ENCODE data around the gene MYL4. TPM values are rescaled to one million over a fixed set of nuclear protein-coding genes. Genes with fewer than 3 reads are reported as not detected.
A peak's percentile ranks its signal among the peaks of the same experiment; 100 is the strongest.
"Not testable (repeated sequence)": the region's sequence is repeated elsewhere in the genome, so short reads cannot be mapped to it uniquely, and the experiment has no call there.

MYL4 gene
- polyA plus RNA-seq, 3 donors from 2014 or later, result 0.39 TPM; not detected in 2

DNA sequence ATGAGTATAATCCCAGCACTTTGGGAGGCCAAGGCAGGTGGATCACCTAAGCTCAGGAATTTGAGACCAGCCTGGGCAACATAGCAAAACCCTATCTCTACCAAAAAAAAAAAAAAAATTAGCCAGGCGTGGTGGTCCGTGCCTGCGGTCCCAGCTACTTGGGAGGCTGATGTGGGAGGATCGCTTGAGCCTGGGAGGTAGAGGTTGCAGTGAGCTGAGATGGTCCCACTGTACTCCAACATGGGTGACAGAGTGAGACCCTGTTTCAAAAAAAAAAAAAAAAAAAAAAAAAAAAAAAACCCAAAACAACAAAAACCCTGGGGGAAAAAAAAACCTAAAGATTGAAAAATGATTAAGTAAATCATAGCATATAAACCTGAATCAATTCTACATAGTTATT, 28.2 kb upstream of the MYL4 start:
- H3K36me3 Mint-ChIP-seq, result peaks cover 8 to 12% (median 10%) of the 10 kb centered on the region in 3 donors
- not testable (repeated sequence) for DNase-seq

DNA sequence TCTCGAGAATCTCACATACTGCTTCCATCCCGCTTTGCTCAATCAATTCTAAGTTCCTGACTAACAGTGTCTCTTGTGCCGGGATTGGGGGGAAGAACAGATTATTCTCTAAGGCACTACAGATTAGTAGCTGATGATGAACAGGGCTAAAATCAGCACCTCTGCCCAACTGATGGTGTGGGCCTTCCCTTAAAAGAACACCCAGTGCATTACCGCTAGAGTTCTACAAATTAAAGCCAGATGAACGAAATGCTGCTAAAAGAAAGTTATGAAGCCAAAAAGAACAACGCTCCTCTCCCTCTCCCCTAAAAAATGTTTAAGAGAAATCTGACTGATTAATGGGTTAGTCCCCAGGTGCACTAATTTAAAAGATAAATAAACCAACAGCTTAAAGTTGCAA, 24.5 kb upstream of the MYL4 start:
- Mint-ChIP-seq H3K36me3 (peaks cover 6 to 10% (median 7%) of the 10 kb centered on the region in 3 donors), H3K4me3 (no peak overlapping the region), H3K27me3 (ENCODE audit: low read depth in 3 of 3) (peaks cover 4 to 6% (median 5%) of the 10 kb centered on the region in 3 donors), H3K4me1 (peaks cover 55 to 89% of the 10 kb centered on the region in 2 donors), H3K27ac (peak overlapping the region in 1 of 6 donors; percentile 22), H3K9me3 (no peaks in the 10 kb centered on the region)
- DNase-seq, result no peak

More for the DNA sequence above, 28.2 kb upstream of the MYL4 start:
- not testable (repeated sequence) for H3K27ac Mint-ChIP-seq; H3K9me3 Mint-ChIP-seq; H3K27me3 Mint-ChIP-seq (ENCODE audit: low read depth in 3 of 3); H3K4me3 Mint-ChIP-seq
- H3K4me1 Mint-ChIP-seq, result peaks cover 44 to 76% of the 10 kb centered on the region in 2 donors

DNA sequence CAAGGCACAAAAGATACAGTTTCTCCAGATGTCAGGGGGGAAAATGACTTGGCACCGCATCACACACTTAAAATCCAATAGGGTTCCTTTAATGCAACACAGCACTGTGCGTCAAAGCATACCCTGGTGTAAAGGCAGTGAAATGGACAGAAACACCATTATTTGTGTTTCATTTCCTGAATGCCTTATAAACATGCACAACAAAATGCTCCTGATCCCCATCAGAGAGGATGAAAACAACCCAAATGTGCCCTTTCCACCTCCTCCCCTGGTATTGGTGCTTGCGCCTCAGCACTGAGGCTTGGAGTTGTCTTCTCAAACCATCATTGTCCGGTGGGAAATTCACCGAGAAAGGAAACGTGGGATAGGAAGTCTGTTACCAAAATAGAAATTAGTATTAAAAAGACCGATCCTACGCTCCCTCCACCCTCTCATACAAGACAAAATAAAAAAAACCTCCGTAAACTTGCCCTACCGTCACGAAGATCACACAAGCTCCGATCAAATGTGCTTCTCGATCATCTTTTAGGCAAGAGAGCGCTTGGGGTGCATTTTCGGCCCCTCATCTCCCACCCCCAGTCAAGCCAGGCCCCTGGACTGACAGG, 20.8 kb upstream of the MYL4 start:
- peak; percentile 9 to 22 (median 17) for DNase-seq
- peaks cover 53 to 88% of the 10 kb centered on the region in 2 donors for H3K4me1 Mint-ChIP-seq
- peaks cover 0 to 4% (median 0%) of the 10 kb centered on the region in 3 donors for H3K36me3 Mint-ChIP-seq
- H3K9me3 Mint-ChIP-seq, result no peaks in the 10 kb centered on the region
- H3K27ac Mint-ChIP-seq, result peak overlapping the region; percentile 92 to 99 (median 98)
- H3K27me3 Mint-ChIP-seq (ENCODE audit: low read depth in 3 of 3), result peaks cover 4 to 7% (median 5%) of the 10 kb centered on the region in 3 donors
- peak overlapping the region; percentile 93 to 98 (median 95) for H3K4me3 Mint-ChIP-seq

DNA sequence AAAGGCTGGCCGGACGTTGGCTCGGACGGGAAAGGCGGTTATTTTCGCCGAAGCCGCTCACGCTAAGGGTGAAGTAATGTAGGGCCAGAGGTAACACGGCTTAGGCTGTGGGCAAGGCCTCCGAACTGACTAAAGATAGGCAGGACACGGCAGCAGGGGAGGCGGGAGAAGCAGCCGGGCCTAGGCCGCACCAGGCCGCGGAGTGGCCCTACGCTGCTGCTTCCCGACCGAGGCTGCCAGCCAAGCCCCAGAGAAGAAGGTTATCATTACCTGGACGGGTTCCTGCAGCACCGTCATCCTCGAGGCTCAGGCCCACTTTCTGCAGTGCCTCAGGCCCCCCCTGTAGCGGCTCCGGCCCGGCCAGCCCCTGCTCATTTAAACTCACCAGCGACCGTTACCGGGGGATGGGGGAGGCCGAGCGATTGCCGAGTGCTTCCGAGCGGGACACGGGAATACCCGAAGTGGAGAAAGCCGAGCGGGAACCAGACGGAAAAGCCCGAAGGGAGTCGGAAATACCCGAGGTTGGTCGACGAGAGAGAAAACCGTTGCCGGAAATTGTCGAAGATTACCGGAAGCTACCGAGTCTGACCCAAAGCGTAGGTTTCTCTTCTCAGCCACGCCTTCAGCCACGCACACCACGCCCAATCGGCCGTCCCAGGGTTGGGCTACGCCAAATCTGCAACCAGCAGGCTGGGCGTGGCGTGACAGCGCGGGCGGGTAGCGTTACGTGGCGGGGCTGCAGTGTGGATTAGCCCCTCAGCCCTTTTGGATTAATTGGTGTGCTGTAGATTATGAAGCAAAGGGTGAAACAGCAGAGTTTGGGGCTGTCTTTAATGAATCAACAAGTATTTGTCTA, 20.0 kb upstream of the MYL4 start, which contains the start of gene CDC27:
TSS of gene CDC27 (minus strand) at position 420 of the 856 bp plus-strand sequence. CDS start at position 297, 123 bp downstream.
- H3K27me3 Mint-ChIP-seq (ENCODE audit: low read depth in 3 of 3), result peaks cover 5 to 7% (median 7%) of the 10 kb centered on the region in 3 donors
- peak within 1 kb of the TSS; percentile 93 to 98 (median 95) for H3K4me3 Mint-ChIP-seq
- H3K4me1 Mint-ChIP-seq, result peaks cover 53 to 88% of the 10 kb centered on the region in 2 donors
- peak within 1 kb of the TSS; percentile 92 to 99 (median 98) for H3K27ac Mint-ChIP-seq
- H3K9me3 Mint-ChIP-seq, result no peaks in the 10 kb centered on the region
- DNase-seq, result peak; percentile 100
- peaks cover 0 to 4% (median 0%) of the 10 kb centered on the region in 3 donors for H3K36me3 Mint-ChIP-seq

DNA sequence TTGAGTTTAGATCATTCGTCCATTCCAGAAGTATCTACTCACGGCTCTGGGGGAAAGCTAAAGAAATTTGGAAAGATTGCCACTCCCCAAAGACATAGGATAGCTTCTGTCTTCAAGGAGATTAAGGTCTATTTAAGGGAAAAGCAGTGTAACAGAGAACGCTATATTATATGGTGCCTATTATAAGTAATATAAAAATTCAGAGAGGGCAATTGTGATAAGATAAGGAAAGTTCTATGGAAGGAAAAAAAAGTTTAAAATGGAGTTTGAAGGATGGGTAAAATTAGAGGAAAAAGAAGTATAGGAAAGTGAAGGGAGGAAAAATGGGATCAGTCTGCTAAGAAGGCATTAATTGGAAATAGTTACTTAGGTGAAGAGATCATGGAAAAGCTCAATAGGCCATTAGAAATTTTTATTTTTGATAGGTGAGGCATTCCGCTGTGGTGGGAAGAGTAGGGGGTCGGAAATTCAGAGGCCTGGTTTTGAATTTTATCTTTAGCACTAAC, 19.4 kb upstream of the MYL4 start:
- Mint-ChIP-seq H3K27me3 (ENCODE audit: low read depth in 3 of 3) (peaks cover 5 to 10% (median 7%) of the 10 kb centered on the region in 3 donors), H3K36me3 (peaks cover 0 to 4% (median 0%) of the 10 kb centered on the region in 3 donors), H3K4me3 (peak overlapping the region; percentile 93 to 98 (median 95)), H3K4me1 (peaks cover 47 to 83% of the 10 kb centered on the region in 2 donors), H3K27ac (peak overlapping the region; percentile 92 to 99 (median 98)), H3K9me3 (no peaks in the 10 kb centered on the region)
- DNase-seq, result no peak

DNA sequence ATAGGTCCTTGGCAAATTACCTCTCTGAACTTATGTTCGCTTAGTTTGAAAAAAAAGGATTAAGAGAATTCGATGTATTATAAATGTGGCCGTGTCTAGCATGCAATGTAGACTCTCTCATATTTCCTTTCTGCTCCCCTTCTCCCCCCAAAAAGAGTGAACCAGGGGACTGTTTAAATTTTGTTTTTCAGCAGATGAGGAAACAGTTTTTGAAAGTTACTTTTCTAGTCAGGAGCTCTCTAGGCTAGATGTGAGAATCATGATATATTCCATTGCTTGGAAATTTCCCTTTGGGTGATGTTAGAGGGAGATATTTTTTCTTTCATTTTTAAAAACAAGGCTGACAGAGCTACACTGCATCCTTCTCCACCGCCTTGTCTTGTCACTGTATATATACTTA, 18.9 kb upstream of the MYL4 start:
- H3K4me3 Mint-ChIP-seq, result peak overlapping the region in 2 of 5 donors; percentile 94 to 95
- peaks cover 5 to 11% (median 7%) of the 10 kb centered on the region in 3 donors for H3K27me3 Mint-ChIP-seq (ENCODE audit: low read depth in 3 of 3)
- H3K27ac Mint-ChIP-seq, result peak overlapping the region in 3 of 6 donors; percentile 92 to 99 (median 98)
- no peak for DNase-seq
- H3K4me1 Mint-ChIP-seq, result peaks cover 47 to 79% of the 10 kb centered on the region in 2 donors
- no peaks in the 10 kb centered on the region for H3K9me3 Mint-ChIP-seq
- H3K36me3 Mint-ChIP-seq, result peaks cover 0 to 4% (median 0%) of the 10 kb centered on the region in 3 donors

DNA sequence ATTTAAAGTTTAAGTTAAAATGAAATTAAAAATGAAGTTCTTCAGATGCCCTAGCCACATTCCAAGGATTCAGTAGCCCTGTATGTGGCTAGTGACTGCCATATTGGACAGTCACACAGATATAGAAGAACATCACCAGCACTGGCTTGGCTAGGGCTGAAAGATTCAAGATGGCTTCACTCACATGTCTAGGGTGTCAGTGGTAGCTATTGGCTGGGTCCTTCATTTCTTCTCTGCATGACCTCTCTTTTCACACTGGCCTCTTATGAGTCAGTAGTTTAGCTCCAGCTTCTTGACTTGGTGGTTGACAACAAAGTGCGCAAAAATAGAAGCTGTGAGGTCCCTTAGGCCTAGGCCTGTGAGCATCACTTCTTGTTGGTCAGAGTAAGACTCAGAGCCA, 18.4 kb upstream of the MYL4 start:
- peak overlapping the region in 2 of 5 donors; percentile 11 to 14 for H3K4me3 Mint-ChIP-seq
- H3K27me3 Mint-ChIP-seq (ENCODE audit: low read depth in 3 of 3), result peaks cover 5 to 11% (median 7%) of the 10 kb centered on the region in 3 donors
- H3K9me3 Mint-ChIP-seq, result no peaks in the 10 kb centered on the region
- peaks cover 0 to 4% (median 0%) of the 10 kb centered on the region in 3 donors for H3K36me3 Mint-ChIP-seq
- peak overlapping the region in 3 of 6 donors; percentile 5 to 52 (median 14) for H3K27ac Mint-ChIP-seq
- peaks cover 46 to 74% of the 10 kb centered on the region in 2 donors for H3K4me1 Mint-ChIP-seq
- no peak for DNase-seq

DNA sequence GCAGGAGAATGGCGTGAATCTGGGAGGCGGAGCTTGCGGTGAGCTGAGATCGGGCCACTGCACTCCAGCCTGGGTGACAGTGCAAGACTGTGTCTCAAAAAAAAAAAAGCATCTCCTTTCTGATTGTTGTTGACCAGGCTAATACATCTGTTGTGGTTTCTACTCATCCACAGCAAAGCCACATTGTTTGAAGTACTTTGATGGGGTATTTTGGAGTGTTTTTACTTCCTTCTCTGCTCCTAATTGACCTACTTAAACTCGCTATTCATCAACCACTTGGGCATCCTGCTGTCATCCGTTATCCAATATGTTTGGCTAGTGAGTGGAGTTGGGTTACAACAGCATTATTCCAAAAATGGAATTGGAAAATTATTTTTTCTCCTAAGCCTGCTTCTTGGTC, 16.6 kb upstream of the MYL4 start:
- DNase-seq, result peak; percentile 54 to 57 (median 57)

DNA sequence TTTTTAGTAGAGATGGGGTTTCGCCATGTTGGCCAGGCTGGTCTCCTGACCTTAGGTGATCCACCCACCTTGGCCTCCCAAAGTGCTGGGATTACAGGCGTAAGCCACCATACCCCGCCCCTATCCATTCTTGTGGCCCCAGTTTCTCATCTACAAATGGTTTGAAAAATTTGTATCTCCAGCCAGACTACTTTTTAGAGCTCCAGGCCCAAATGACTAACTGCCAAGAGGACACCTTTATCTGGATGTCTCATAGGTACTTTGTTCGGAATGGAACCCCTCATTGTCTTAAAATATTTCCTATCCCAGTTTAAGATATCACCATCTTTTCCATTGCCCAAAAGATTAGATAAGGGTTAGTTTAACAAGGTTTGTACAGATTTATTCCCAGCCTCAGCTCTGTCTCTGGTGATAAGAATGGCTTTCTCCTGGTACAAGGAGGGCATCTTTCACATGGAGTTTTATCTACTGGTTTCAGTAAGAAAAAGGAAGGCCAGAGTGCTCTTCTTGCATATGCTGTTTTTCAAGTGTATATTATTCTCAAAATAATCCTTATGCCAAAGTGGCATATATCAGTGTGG, 15.1 kb upstream of the MYL4 start:
- H3K27me3 Mint-ChIP-seq (ENCODE audit: low read depth in 3 of 3), result peaks cover 5 to 11% (median 7%) of the 10 kb centered on the region in 3 donors
- H3K4me3 Mint-ChIP-seq, result no peak overlapping the region
- H3K36me3 Mint-ChIP-seq, result no peaks in the 10 kb centered on the region
- peaks cover 24 to 43% of the 10 kb centered on the region in 2 donors for H3K4me1 Mint-ChIP-seq
- DNase-seq, result no peak
- H3K9me3 Mint-ChIP-seq, result no peaks in the 10 kb centered on the region
- peak overlapping the region in 2 of 6 donors; percentile 3 to 6 for H3K27ac Mint-ChIP-seq

More for the DNA sequence above, 16.6 kb upstream of the MYL4 start:
- Mint-ChIP-seq H3K27ac (peak overlapping the region; percentile 18 to 76 (median 36)), H3K4me3 (peak overlapping the region; percentile 3 to 54 (median 45)), H3K36me3 (no peaks in the 10 kb centered on the region), H3K27me3 (ENCODE audit: low read depth in 3 of 3) (peaks cover 5 to 11% (median 7%) of the 10 kb centered on the region in 3 donors), H3K9me3 (no peaks in the 10 kb centered on the region), H3K4me1 (peaks cover 33 to 56% of the 10 kb centered on the region in 2 donors)

DNA sequence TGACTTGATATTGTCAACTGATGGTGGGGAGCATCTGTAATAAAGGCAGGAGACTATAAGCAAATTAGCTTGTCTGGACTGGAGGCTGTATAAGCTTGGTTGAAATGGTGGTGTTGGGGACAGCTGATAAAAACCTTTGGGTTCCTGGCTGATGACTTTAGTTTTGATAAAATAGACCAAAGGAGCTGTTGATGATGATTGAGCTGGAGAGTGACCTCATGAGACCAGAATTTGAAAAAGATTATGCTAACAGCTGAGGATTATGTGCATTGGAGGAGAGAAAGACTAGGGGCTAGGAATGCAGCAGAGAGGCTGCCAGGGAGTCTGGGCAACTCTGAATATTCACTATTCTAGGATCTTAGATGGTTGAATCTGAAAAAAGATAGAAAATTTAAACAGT, 11.3 kb upstream of the MYL4 start:
- H3K9me3 Mint-ChIP-seq, result no peaks in the 10 kb centered on the region
- no peak overlapping the region for H3K27ac Mint-ChIP-seq
- H3K4me1 Mint-ChIP-seq, result peaks cover 8 to 15% of the 10 kb centered on the region in 2 donors
- no peak overlapping the region for H3K4me3 Mint-ChIP-seq
- H3K27me3 Mint-ChIP-seq (ENCODE audit: low read depth in 3 of 3), result peaks cover 0 to 6% (median 5%) of the 10 kb centered on the region in 3 donors
- no peak for DNase-seq
- H3K36me3 Mint-ChIP-seq, result no peaks in the 10 kb centered on the region

DNA sequence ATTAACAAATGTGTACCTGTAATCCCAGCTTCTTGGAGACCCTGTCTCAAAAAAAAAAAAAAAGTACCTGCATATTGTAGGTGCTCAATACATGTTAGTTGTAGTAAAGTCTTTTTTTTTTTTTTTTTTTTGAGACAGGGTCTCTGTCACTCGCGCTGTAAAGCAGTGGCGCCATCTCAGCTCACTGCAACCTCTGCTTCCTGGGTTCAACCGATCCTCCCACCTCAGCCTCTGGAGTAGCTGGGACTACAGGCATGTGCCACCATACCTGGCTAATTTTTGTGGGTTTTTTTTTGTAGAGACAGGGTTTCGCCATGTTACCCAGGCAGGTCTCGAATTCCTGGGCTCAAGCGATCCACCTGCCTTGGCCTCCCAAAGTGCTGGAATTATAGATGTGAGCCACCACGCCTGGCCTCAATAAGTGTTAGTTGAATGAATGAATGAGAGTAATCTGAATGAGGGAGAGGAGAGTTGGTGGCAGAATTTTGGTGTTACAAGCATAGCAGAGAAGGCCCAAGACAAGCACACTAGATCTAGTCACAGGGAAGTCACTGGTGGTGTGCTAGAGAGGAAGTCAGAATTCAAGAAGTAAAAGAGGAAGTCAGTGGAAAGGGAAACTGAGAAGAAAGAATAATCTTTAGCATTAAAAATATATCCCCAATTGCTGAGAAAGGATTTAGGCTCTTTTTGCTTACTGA, 9.4 kb upstream of the MYL4 start:
- no peak overlapping the region for H3K4me3 Mint-ChIP-seq

DNA sequence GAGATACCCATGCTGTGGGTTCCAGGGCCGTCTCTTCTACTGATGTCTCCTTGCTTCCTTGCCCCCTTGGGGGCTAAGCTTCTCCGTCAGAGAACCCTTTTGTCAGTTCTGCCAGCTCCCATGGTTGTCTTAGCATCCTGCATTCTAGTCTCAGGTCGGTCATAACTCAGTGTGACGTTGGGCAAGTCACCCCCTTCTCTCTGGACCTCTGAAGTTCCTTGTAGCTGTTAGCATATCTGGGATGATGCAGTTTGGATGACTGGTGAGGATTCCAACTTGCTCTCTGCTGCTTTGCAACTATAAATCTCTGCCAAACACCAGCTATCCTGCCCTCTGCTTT, 8.9 kb upstream of the MYL4 start:
- Mint-ChIP-seq H3K27ac (peak overlapping the region in 1 of 6 donors; percentile 49), H3K4me1 (peaks cover 19 to 21% of the 10 kb centered on the region in 2 donors)

More for the DNA sequence above, 9.4 kb upstream of the MYL4 start:
- DNase-seq, result no peak
- Mint-ChIP-seq H3K27me3 (ENCODE audit: low read depth in 3 of 3) (peaks cover 0 to 4% (median 2%) of the 10 kb centered on the region in 3 donors), H3K36me3 (no peaks in the 10 kb centered on the region), H3K9me3 (no peaks in the 10 kb centered on the region), H3K4me1 (peaks cover 14 to 16% of the 10 kb centered on the region in 2 donors), H3K27ac (no peak overlapping the region)

DNA sequence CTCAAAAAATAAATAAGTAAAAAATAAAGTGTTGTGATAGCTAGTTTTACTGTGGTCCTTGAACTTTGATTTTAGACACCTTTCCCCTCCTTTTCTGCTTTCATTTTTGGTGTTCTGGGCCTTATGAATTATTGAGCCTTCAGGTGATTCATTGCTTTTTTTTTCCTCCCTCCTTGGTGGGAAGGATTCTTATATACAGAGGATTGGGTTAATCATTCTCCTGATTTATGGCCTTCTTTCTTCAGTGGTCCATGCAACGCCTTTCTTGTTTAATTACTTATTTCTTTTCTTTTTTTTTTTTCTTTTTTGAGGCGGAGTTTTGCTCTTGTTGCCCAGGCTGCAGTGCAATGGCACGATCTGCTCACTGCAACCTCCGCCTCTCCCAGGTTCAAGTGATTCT, 8.0 kb upstream of the MYL4 start:
- Mint-ChIP-seq H3K4me3 (no peak overlapping the region), H3K4me1 (peaks cover 27 to 30% of the 10 kb centered on the region in 2 donors), H3K27ac (peak overlapping the region in 1 of 6 donors; percentile 82), H3K9me3 (no peaks in the 10 kb centered on the region), H3K36me3 (no peaks in the 10 kb centered on the region), H3K27me3 (ENCODE audit: low read depth in 3 of 3) (peaks cover 0 to 4% (median 2%) of the 10 kb centered on the region in 3 donors)
- DNase-seq, result no peak

More for the DNA sequence above, 8.9 kb upstream of the MYL4 start:
- no peak overlapping the region for H3K4me3 Mint-ChIP-seq
- H3K36me3 Mint-ChIP-seq, result no peaks in the 10 kb centered on the region
- H3K27me3 Mint-ChIP-seq (ENCODE audit: low read depth in 3 of 3), result peaks cover 0 to 4% (median 2%) of the 10 kb centered on the region in 3 donors
- no peak for DNase-seq
- no peaks in the 10 kb centered on the region for H3K9me3 Mint-ChIP-seq
